Measurements from ENCODE around the gene KNSTRN.

DNA sequence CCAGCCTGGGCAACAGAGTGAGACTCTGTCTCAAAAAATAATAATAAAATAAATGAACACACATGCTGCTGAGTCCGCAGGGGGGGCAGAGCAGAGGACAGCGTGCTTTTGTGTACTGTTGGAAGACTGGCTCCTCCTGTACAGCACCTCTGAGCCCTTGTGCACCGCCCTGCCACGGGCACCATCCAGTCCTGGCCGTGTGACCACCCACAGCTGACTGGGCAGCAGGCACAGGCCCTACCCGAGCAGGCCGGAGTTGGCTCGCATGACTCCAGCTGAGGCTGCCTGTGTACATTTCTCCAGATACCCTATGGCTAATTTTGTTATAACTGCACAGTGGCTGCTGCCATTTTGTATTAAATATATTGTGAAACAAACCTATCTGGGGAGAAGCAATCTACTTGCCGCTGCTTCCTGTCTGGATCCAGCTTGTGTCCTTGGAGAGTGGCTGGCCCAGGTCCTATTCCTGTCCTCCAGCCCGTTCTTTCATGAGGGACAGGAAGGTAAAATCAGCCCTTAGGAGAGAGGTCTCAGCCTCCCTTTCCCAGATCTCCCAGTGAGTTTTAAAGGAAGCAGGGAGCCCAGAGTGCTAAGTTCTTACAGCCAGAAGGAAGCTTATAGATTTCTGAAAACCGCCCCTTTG is 37.7 kb downstream of the KNSTRN start:
- no peak for TF ChIP-seq POLR2AphosphoS5 (IDR thresholded peaks at IDR 0.05)
- TF ChIP-seq, protein P1, sequence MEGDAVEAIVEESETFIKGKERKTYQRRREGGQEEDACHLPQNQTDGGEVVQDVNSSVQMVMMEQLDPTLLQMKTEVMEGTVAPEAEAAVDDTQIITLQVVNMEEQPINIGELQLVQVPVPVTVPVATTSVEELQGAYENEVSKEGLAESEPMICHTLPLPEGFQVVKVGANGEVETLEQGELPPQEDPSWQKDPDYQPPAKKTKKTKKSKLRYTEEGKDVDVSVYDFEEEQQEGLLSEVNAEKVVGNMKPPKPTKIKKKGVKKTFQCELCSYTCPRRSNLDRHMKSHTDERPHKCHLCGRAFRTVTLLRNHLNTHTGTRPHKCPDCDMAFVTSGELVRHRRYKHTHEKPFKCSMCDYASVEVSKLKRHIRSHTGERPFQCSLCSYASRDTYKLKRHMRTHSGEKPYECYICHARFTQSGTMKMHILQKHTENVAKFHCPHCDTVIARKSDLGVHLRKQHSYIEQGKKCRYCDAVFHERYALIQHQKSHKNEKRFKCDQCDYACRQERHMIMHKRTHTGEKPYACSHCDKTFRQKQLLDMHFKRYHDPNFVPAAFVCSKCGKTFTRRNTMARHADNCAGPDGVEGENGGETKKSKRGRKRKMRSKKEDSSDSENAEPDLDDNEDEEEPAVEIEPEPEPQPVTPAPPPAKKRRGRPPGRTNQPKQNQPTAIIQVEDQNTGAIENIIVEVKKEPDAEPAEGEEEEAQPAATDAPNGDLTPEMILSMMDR (IDR thresholded peaks at IDR 0.05) = no peak

Measured in stomach (tissue), 4 donors.